K562 treated with DMSO at 1 percent for 48 hours (cell line): ENCODE results near the gene MPPED1. TPM values are rescaled to one million over a fixed set of nuclear protein-coding genes. Genes with fewer than 3 reads are reported as not detected.

Experiments
- total RNA-seq: library from RNA; unstranded; fragments of 300-600 nt; gene quantifications from 2 replicates; pipeline ENCODE4 v1.2.3, GENCODE V29; 2022; ENCODE audit warnings: low replicate concordance; ENCODE audit errors: extremely low read depth

The MPPED1 gene, protein sequence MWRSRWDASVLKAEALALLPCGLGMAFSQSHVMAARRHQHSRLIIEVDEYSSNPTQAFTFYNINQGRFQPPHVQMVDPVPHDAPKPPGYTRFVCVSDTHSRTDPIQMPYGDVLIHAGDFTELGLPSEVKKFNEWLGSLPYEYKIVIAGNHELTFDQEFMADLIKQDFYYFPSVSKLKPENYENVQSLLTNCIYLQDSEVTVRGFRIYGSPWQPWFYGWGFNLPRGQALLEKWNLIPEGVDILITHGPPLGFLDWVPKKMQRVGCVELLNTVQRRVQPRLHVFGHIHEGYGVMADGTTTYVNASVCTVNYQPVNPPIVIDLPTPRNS
- total RNA-seq: not detected in 2 replicates

DNA sequence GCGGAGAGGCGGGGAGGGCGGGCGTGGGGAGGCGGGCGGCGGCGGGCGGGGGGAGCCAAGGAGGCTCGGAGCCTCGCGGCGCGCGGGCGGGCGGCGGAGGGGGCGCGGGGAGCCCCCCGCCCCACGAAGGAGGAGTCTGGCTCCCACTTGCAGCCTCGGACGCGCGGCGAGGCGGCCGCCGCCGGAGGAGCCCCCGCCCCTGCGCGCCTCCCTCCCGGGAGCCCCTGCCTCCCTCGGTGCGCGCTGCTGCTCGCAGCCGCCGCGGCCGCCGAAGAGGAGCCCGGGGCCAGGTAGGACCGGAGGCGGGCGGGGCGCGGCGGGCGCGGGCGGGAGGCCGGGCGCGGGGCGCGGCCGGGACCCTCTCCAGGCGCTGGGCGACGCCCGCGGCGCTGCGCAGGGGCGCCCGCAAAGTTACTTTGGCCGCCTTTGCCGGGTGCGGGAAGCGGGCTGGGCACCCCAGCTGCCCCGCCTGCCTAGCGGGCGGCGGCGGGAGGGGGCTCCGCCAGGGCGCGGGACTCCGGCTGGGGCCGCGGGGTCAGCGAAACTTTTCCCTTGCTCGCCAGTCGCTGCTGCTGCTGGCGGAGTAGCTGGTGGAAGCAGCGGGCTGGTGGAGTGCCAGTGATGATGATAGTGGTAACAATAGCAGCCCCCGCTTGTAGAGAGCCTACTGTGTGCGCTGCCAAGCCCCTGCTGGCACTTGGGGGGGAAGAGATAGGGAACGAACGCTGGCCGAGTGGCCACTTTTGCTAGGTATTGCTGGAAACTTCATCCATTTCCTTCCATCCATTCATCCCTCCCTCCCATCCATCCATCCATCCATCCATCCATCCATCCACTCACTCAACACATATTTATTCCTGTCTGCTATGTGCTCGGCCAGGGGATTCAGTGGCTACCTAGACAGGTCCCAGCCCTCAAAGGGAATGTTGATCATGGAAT, at the start of gene MPPED1:
Gene MPPED1 (plus strand): TSS at position 146 of the 939 bp plus-strand sequence. CDS start 12,972 bp downstream, outside the sequence.

Other genes with a start within 250 kb of the MPPED1 start
- 123 TPM in 1 of 2 replicates, not detected in the other for gene TTLL12, start 224.9 kb upstream of the MPPED1 start, total RNA-seq
- not detected in 2 replicates for gene SCUBE1, start 68.6 kb upstream of the MPPED1 start, total RNA-seq